Measurements from ENCODE around the gene PACS2.

Gene PACS2

GRCh38 chr14:105421723-105422615 lies 107.4 kb downstream of the PACS2 start:
- TF ChIP-seq EZH2phosphoT487 (IDR thresholded peaks at IDR 0.05; ENCODE audit: borderline replicate concordance) = no peak
- TF ChIP-seq, protein P1, sequence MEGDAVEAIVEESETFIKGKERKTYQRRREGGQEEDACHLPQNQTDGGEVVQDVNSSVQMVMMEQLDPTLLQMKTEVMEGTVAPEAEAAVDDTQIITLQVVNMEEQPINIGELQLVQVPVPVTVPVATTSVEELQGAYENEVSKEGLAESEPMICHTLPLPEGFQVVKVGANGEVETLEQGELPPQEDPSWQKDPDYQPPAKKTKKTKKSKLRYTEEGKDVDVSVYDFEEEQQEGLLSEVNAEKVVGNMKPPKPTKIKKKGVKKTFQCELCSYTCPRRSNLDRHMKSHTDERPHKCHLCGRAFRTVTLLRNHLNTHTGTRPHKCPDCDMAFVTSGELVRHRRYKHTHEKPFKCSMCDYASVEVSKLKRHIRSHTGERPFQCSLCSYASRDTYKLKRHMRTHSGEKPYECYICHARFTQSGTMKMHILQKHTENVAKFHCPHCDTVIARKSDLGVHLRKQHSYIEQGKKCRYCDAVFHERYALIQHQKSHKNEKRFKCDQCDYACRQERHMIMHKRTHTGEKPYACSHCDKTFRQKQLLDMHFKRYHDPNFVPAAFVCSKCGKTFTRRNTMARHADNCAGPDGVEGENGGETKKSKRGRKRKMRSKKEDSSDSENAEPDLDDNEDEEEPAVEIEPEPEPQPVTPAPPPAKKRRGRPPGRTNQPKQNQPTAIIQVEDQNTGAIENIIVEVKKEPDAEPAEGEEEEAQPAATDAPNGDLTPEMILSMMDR (conservative IDR thresholded peaks at IDR 0.05; ENCODE audit: low read length) = no peak
- H3K9ac ChIP-seq (ENCODE audit: low read depth, low read length, poor library complexity, severe bottlenecking) = peak overlapping the region; percentile 93
- H3K4me1 ChIP-seq (ENCODE audit: insufficient read depth, low read length, poor library complexity, severe bottlenecking) = peaks cover 33% of the 10 kb centered on the region
- peaks cover 3% of the 10 kb centered on the region; the same call in 1 of the 2 replicates for H3K36me3 ChIP-seq (ENCODE audit: insufficient read depth, low read length)
- no peaks in the 10 kb centered on the region for H3K9me3 ChIP-seq (ENCODE audit: insufficient read depth, low read depth, low read length)
- peaks cover 59% of the 10 kb centered on the region for H4K20me1 ChIP-seq (ENCODE audit: insufficient read depth, low read length, poor library complexity, severe bottlenecking)
- no peaks in the 10 kb centered on the region for H3K27me3 ChIP-seq (ENCODE audit: insufficient read depth, low read length, poor library complexity, severe bottlenecking)
- H2AFZ ChIP-seq (ENCODE audit: low read length) = no peak overlapping the region
- no peaks in the 10 kb centered on the region for H3K9me2 ChIP-seq (replicated peaks; ENCODE audit: low read depth, low read length)
- H3K79me2 ChIP-seq (ENCODE audit: insufficient read depth, low read length) = peaks cover 82% of the 10 kb centered on the region
- H3K4me3 ChIP-seq (ENCODE audit: low read length, poor library complexity, severe bottlenecking) = peak overlapping the region; percentile 91
- H3K4me2 ChIP-seq (ENCODE audit: low read depth, low read length, poor library complexity, severe bottlenecking) = peak overlapping the region; percentile 100
- no peaks in the 10 kb centered on the region for H3F3A ChIP-seq (ENCODE audit: low read depth)

GRCh38 chr14:105422695-105423487 lies 108.3 kb downstream of the PACS2 start:
- Histone ChIP-seq H2AFZ (ENCODE audit: low read length) (no peak overlapping the region), H3F3A (ENCODE audit: low read depth) (no peaks in the 10 kb centered on the region), H3K9me3 (ENCODE audit: insufficient read depth, low read depth, low read length) (no peaks in the 10 kb centered on the region), H3K4me1 (ENCODE audit: insufficient read depth, low read length, poor library complexity, severe bottlenecking) (peaks cover 33% of the 10 kb centered on the region), H3K4me3 (ENCODE audit: low read length, poor library complexity, severe bottlenecking) (peak overlapping the region; percentile 91), H3K36me3 (ENCODE audit: insufficient read depth, low read length) (peaks cover 3% of the 10 kb centered on the region; the same call in 1 of the 2 replicates), H3K9me2 (replicated peaks; ENCODE audit: low read depth, low read length) (no peaks in the 10 kb centered on the region), H3K27me3 (ENCODE audit: insufficient read depth, low read length, poor library complexity, severe bottlenecking) (no peaks in the 10 kb centered on the region), H3K4me2 (ENCODE audit: low read depth, low read length, poor library complexity, severe bottlenecking) (peak overlapping the region; percentile 100), H3K79me2 (ENCODE audit: insufficient read depth, low read length) (peaks cover 91% of the 10 kb centered on the region), H3K9ac (ENCODE audit: low read depth, low read length, poor library complexity, severe bottlenecking) (peak overlapping the region; percentile 93), H4K20me1 (ENCODE audit: insufficient read depth, low read length, poor library complexity, severe bottlenecking) (peaks cover 69% of the 10 kb centered on the region)
- TF ChIP-seq, protein P1 (conservative IDR thresholded peaks at IDR 0.05; ENCODE audit: low read length) = no peak
- TF ChIP-seq EZH2phosphoT487 (IDR thresholded peaks at IDR 0.05; ENCODE audit: borderline replicate concordance) = no peak

DNA sequence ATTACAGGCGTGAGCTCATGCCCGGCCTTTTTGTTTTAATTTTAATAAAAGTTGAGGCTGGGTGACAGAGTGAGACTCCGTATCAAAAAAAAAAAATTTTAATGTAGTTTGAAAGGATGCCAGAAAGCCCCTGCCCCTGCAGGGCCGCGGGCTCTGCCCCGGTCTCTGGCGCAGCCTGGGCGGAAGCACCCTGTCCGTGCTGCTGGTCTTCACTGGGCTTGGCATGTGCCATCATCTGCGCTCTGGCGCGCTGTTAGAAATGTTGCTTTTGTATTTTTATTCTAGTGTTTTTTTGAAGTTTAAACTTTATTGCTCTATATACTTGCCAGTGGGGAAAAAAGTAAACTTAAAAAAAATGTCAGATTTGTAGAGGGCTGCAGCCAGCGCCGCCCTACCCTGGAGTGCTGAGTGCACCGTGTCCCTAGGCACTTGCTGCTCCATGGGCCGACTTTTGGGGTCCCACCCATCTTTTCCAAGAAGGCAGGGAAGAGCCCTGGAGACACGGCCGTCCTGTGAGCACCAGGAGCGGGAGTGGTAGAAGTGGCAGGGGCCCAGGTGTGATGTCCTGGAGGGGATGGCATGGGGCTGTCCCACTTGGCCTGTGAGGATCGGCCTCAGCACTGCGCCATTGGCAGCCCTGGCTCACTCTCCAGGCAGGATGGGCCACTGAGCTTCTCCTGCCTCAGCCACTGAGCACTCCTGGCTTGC lies 109.1 kb downstream of the PACS2 start:
- Histone ChIP-seq H3F3A (ENCODE audit: low read depth) (no peaks in the 10 kb centered on the region), H3K4me1 (ENCODE audit: insufficient read depth, low read length, poor library complexity, severe bottlenecking) (peaks cover 29% of the 10 kb centered on the region), H3K9me2 (replicated peaks; ENCODE audit: low read depth, low read length) (no peaks in the 10 kb centered on the region), H3K4me3 (ENCODE audit: low read length, poor library complexity, severe bottlenecking) (peak overlapping the region; percentile 25), H4K20me1 (ENCODE audit: insufficient read depth, low read length, poor library complexity, severe bottlenecking) (peaks cover 76% of the 10 kb centered on the region), H3K27me3 (ENCODE audit: insufficient read depth, low read length, poor library complexity, severe bottlenecking) (no peaks in the 10 kb centered on the region), H3K9me3 (ENCODE audit: insufficient read depth, low read depth, low read length) (no peaks in the 10 kb centered on the region), H3K36me3 (ENCODE audit: insufficient read depth, low read length) (peaks cover 3% of the 10 kb centered on the region; the same call in 1 of the 2 replicates), H3K9ac (ENCODE audit: low read depth, low read length, poor library complexity, severe bottlenecking) (no peak overlapping the region), H3K4me2 (ENCODE audit: low read depth, low read length, poor library complexity, severe bottlenecking) (peak overlapping the region; percentile 100), H2AFZ (ENCODE audit: low read length) (no peak overlapping the region), H3K79me2 (ENCODE audit: insufficient read depth, low read length) (peaks cover 94% of the 10 kb centered on the region)
- TF ChIP-seq, protein P1 (conservative IDR thresholded peaks at IDR 0.05; ENCODE audit: low read length) = no peak
- TF ChIP-seq EZH2phosphoT487 (IDR thresholded peaks at IDR 0.05; ENCODE audit: borderline replicate concordance) = no peak
